HL-60 (cell line): ENCODE data around the gene TOP2B.
A peak's percentile ranks its signal among the peaks of the same experiment; 100 is the strongest.

ENCODE experiments used
- DNase-seq, 2 experiments: peaks; one replicate each; pipeline ENCODE4 v3.0.0-alpha.2; 2010 to 2020; ENCODE audit warnings: low read depth in 1 of 2, low spot score in 1 of 2
- H3K27ac ChIP-seq: fragments of 250-450 bp; sonication (Bioruptor Pico); replicated peaks from 2 replicates; pipeline ENCODE4 v1.5.1; 2020; ENCODE audit warnings: mild to moderate bottlenecking, moderate library complexity
- H3K27me3 ChIP-seq: fragments of 250-450 bp; sonication (Bioruptor Pico); 2 replicates; pipeline ENCODE4 v1.5.1; 2021; ENCODE audit warnings: mild to moderate bottlenecking, moderate library complexity; ENCODE audit not compliant: insufficient read depth, poor library complexity, severe bottlenecking
- H3K4me3 ChIP-seq: replicated peaks from 2 replicates; pipeline ENCODE4 v1.5.1; 2011; ENCODE audit warnings: mild to moderate bottlenecking, control low read depth, low read length; ENCODE audit not compliant: insufficient read depth
- CTCF ChIP-seq: IDR thresholded peaks from one replicate; pipeline ENCODE4 v1.5.1; 2011; ENCODE audit warnings: low read length, control low read depth, inconsistent platforms; ENCODE audit not compliant: insufficient read depth
- GABPA ChIP-seq: IDR thresholded peaks from 2 replicates; pipeline ENCODE4 v1.6.1; 2012; ENCODE audit warnings: low read depth
- POLR2AphosphoS5 ChIP-seq: IDR thresholded peaks from 2 replicates; pipeline ENCODE4 v1.6.1; 2012; ENCODE audit warnings: low read depth
- REST ChIP-seq: IDR thresholded peaks from 2 replicates; pipeline ENCODE4 v1.6.1; 2012; ENCODE audit warnings: low read depth; ENCODE audit not compliant: insufficient replicate concordance
- SPI1 ChIP-seq: IDR thresholded peaks from 2 replicates; pipeline ENCODE4 v1.6.1; 2012; ENCODE audit warnings: low read depth, mild to moderate bottlenecking, borderline replicate concordance

The TOP2B gene

GRCh38 chr3:25697553-25697952 lies 32.8 kb upstream of the TOP2B start:
- Histone ChIP-seq H3K4me3 (no peak overlapping the region), H3K27me3 (no peaks in the 10 kb centered on the region), H3K27ac (no peak overlapping the region)
- TF ChIP-seq GABPA (no peak), CTCF (no peak), REST (no peak), SPI1 (no peak), POLR2AphosphoS5 (no peak)
- no peak for DNase-seq

- Histone ChIP-seq H3K27ac (no peak overlapping the region), H3K27me3 (no peaks in the 10 kb centered on the region), H3K4me3 (no peak overlapping the region)
- TF ChIP-seq SPI1: peak; percentile 4; the same call in 1 of the 2 replicates
- no peak for TF ChIP-seq REST
- DNase-seq: peak in 1 of 2 experiments; percentile 59
Observed at GRCh38 chr3:25695731-25696420, 31.2 kb upstream of the TOP2B start.

GRCh38 chr3:25693238-25693637 lies 28.5 kb upstream of the TOP2B start:
- TF ChIP-seq CTCF: no peak
- TF ChIP-seq GABPA: no peak
- TF ChIP-seq SPI1: no peak
- no peak for TF ChIP-seq POLR2AphosphoS5
- no peak for TF ChIP-seq REST
- no peak overlapping the region for H3K27ac ChIP-seq
- no peaks in the 10 kb centered on the region for H3K27me3 ChIP-seq
- no peak overlapping the region for H3K4me3 ChIP-seq
- no peak for DNase-seq
